B cell (primary cell): Measurements from ENCODE around the gene KLK6. TPM values are rescaled to one million over a fixed set of nuclear protein-coding genes. Genes with fewer than 3 reads are reported as not detected.

Experiments
- ATAC-seq: fragments of 200-7000 bp; cut with Tn5 transposase; one replicate; pipeline ENCODE4 v1.10.0; 2021; ENCODE audit warnings: low read depth, mild to moderate bottlenecking, moderate number of reproducible peaks, moderate library complexity
- CTCF ChIA-PET: fragments of 350-600 bp; sonication (Branson Sonifier 250); formaldehyde crosslinking; loops from one replicate; lab custom pipeline; 2021; ENCODE audit warnings: antibody characterized with exemption, inconsistent platforms; lab: Charles Lee
- POLR2A ChIA-PET: fragments of 350-600 bp; sonication (Branson Sonifier 250); formaldehyde crosslinking; loops from one replicate; lab custom pipeline; 2021; ENCODE audit warnings: antibody characterized with exemption; lab: Charles Lee
- DNase-seq: peaks from one replicate; pipeline ENCODE4 v3.0.0; 2013
- H2AFZ ChIP-seq: 2 replicates; pipeline ENCODE4 v1.6.1; 2012; ENCODE audit warnings: mild to moderate bottlenecking, low read depth, low read length; ENCODE audit not compliant: insufficient read depth, poor library complexity, severe bottlenecking
- H3K27ac ChIP-seq, 2 donors: 1 replicate in 1 of 2; 2 replicates in 1 of 2; pipeline ENCODE4 v1.5.1; 2012 to 2013; ENCODE audit warnings: low read length in 2 of 2, mild to moderate bottlenecking in 2 of 2, moderate library complexity in 1 of 2
- H3K27me3 ChIP-seq, 4 experiments: fragments of 200-600 bp in 1 of 4; sonication (generic) in 1 of 4; replicated peaks in 1 of 4; 1 replicate in 2 of 4; 2 replicates in 2 of 4; pipeline versions ENCODE4 v1.6.1 to v1.7.0; 2013 to 2016; ENCODE audit warnings: low read length in 3 of 4, mild to moderate bottlenecking in 2 of 4, mixed read lengths in 1 of 4, moderate library complexity in 1 of 4; ENCODE audit not compliant: insufficient read depth in 4 of 4, control insufficient read depth in 3 of 4; ENCODE audit errors: control extremely low read depth in 1 of 4
- H3K36me3 ChIP-seq, 2 experiments: replicated peaks in 1 of 2; 1 replicate in 1 of 2; 2 replicates in 1 of 2; pipeline versions ENCODE4 v1.6.1 to v1.7.1; 2013; ENCODE audit warnings: low read length in 1 of 2; ENCODE audit not compliant: insufficient read depth in 2 of 2, control insufficient read depth in 1 of 2; ENCODE audit errors: control extremely low read depth in 1 of 2, extremely low read depth in 1 of 2
- H3K4me1 ChIP-seq, 2 donors: fragments of 200-600 bp in 1 of 2; sonication (generic) in 1 of 2; 1 replicate in 1 of 2; 2 replicates in 1 of 2; pipeline versions ENCODE4 v1.5.1 to v1.6.1; 2013 to 2017; ENCODE audit warnings: low read length in 2 of 2; ENCODE audit not compliant: control insufficient read depth in 2 of 2, insufficient read depth in 2 of 2
- H3K4me2 ChIP-seq: replicated peaks from 2 replicates; pipeline ENCODE3; 2012; ENCODE audit warnings: mild to moderate bottlenecking, low read depth, low read length; ENCODE audit not compliant: poor library complexity, severe bottlenecking
- H3K4me3 ChIP-seq, 5 experiments: fragments of 200-600 bp in 1 of 5; sonication (generic) in 1 of 5; 1 replicate in 3 of 5; 2 replicates in 2 of 5; pipeline versions ENCODE4 v1.5.1 to v1.7.0; 2011 to 2016; ENCODE audit warnings: low read length in 4 of 5, mild to moderate bottlenecking in 4 of 5, low read depth in 2 of 5, control low read depth in 1 of 5, moderate library complexity in 1 of 5; ENCODE audit not compliant: insufficient read depth in 1 of 5; ENCODE audit errors: control extremely low read depth in 1 of 5, extremely low read depth in 1 of 5
- H3K79me2 ChIP-seq: fragments of 200-600 bp; sonication (generic); one replicate; pipeline ENCODE4 v1.6.0; 2016; ENCODE audit warnings: low read length; ENCODE audit not compliant: control insufficient read depth, insufficient read depth
- H3K9ac ChIP-seq: fragments of 200-600 bp; sonication (generic); 2 replicates; pipeline ENCODE4 v1.6.1; 2017; ENCODE audit warnings: mild to moderate bottlenecking, low read length, moderate library complexity
- H3K9me3 ChIP-seq, 3 donors: one replicate each; pipeline versions ENCODE4 v1.6.1 to v1.7.1; 2013; ENCODE audit warnings: low read length in 2 of 3; ENCODE audit not compliant: control insufficient read depth in 2 of 3, insufficient read depth in 1 of 3; ENCODE audit errors: control extremely low read depth in 1 of 3
- H4K20me1 ChIP-seq: 2 replicates; pipeline ENCODE4 v1.6.0; 2012; ENCODE audit warnings: mild to moderate bottlenecking, low read length; ENCODE audit not compliant: insufficient read depth, control insufficient read depth, poor library complexity, severe bottlenecking
- H3K27ac Mint-ChIP-seq: one replicate; pipeline ENCODE4 v1.8.0; 2021; ENCODE audit warnings: mixed read lengths
- H3K27me3 Mint-ChIP-seq: one replicate; pipeline ENCODE4 v1.8.0; 2021; ENCODE audit warnings: mixed read lengths
- H3K4me1 Mint-ChIP-seq: one replicate; pipeline ENCODE4 v1.8.0; 2021; ENCODE audit warnings: mixed read lengths
- H3K4me3 Mint-ChIP-seq: one replicate; pipeline ENCODE4 v1.8.0; 2021; ENCODE audit warnings: mixed read lengths
- H3K9me3 Mint-ChIP-seq: one replicate; pipeline ENCODE4 v1.8.0; 2022; ENCODE audit warnings: mixed read lengths; ENCODE audit not compliant: insufficient read depth
- EZH2 ChIP-seq: IDR thresholded peaks from 2 replicates; pipeline ENCODE4 v1.6.1; 2012; ENCODE audit warnings: borderline replicate concordance, low read depth, mild to moderate bottlenecking, moderate library complexity, low read length; ENCODE audit not compliant: insufficient read depth, poor library complexity, severe bottlenecking
- WGBS: methylation state at CpG from one replicate; pipeline ENCODE4 v1.1.5; 2013; ENCODE audit warnings: missing lambda C conversion rate; ENCODE audit not compliant: insufficient coverage; 5-methylcytosine and 5-hydroxymethylcytosine counted together
- intact Hi-C: fragments of 100-400 bp; cut with micrococcal nuclease; formaldehyde crosslinking; loops from one replicate; pipeline ENCODE4 v1.10.0; 2022
- polyA plus RNA-seq: library from polyadenylated mRNA; depleted of rRNA; stranded (reverse); fragments of >200 nt; gene quantifications from 2 replicates; pipeline ENCODE4 v1.2.3, GENCODE V29; 2012
- total RNA-seq, 2 donors: library from RNA; stranded (reverse); fragments of 120-200 nt in 1 of 2; gene quantifications; 1 replicate in 1 of 2; 2 replicates in 1 of 2; pipeline versions ENCODE4 v1.2.3 to v1.2.4, GENCODE V29; 2013 to 2022
- TF ChIP-seq, protein P1 (sequence below): fragments of 200-600 bp; IDR thresholded peaks from one replicate; pipeline ENCODE4 v1.8.0; 2022; ENCODE audit warnings: antibody characterized with exemption, mild to moderate bottlenecking

The KLK6 gene
- total and polyA plus RNA-seq, 2 donors (not counting 1 experiment from before 2014, with no cell fraction given) = not detected

DNA sequence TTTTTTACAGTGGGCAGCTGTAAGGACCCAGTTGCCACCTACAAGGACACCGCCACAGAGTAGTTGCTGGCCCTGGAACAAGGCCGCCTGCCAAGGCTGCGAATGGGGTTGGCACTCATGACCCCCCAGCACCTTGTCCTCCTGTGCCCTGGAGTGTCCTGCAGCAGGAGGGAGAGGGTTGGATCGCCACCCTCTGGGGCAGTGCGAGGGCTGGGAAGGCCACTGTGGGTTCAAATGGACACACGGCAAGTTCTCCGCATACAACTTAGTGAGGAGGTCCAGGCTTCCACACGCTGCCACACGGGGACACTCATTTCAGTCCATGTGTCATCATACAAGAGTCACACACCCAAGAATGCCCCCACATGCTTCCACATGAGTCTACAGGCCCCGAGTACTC is 31.0 kb upstream of the KLK6 start:
- Histone ChIP-seq H2AFZ (no peak overlapping the region), H4K20me1 (no peaks in the 10 kb centered on the region), H3K9me3 (peaks cover 0 to 29% (median 0%) of the 10 kb centered on the region in 3 donors), H3K4me2 (no peak overlapping the region), H3K4me3 (no peak overlapping the region), H3K27ac (no peak overlapping the region), H3K36me3 (no peaks in the 10 kb centered on the region), H3K27me3 (peaks cover 0 to 28% (median 2%) of the 10 kb centered on the region in 4 experiments), H3K79me2 (no peaks in the 10 kb centered on the region), H3K9ac (no peak overlapping the region), H3K4me1 (no peaks in the 10 kb centered on the region)
- no peaks in the 10 kb centered on the region for H3K9me3 Mint-ChIP-seq
- H3K4me3 Mint-ChIP-seq = no peak overlapping the region
- 94% methylated on average over 9 of the region's 10 CpGs for WGBS
- ChIA-PET POLR2A (no interaction called here), CTCF (no interaction called here)
- DNase-seq (no peak), ATAC-seq (no peak)
- H3K27ac Mint-ChIP-seq = no peak overlapping the region
- intact Hi-C loops = no loop called here
- H3K4me1 Mint-ChIP-seq = no peaks in the 10 kb centered on the region
- TF ChIP-seq, protein P1, sequence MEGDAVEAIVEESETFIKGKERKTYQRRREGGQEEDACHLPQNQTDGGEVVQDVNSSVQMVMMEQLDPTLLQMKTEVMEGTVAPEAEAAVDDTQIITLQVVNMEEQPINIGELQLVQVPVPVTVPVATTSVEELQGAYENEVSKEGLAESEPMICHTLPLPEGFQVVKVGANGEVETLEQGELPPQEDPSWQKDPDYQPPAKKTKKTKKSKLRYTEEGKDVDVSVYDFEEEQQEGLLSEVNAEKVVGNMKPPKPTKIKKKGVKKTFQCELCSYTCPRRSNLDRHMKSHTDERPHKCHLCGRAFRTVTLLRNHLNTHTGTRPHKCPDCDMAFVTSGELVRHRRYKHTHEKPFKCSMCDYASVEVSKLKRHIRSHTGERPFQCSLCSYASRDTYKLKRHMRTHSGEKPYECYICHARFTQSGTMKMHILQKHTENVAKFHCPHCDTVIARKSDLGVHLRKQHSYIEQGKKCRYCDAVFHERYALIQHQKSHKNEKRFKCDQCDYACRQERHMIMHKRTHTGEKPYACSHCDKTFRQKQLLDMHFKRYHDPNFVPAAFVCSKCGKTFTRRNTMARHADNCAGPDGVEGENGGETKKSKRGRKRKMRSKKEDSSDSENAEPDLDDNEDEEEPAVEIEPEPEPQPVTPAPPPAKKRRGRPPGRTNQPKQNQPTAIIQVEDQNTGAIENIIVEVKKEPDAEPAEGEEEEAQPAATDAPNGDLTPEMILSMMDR = no peak
- TF ChIP-seq EZH2 = no peak
- H3K27me3 Mint-ChIP-seq = peaks cover 33% of the 10 kb centered on the region

DNA sequence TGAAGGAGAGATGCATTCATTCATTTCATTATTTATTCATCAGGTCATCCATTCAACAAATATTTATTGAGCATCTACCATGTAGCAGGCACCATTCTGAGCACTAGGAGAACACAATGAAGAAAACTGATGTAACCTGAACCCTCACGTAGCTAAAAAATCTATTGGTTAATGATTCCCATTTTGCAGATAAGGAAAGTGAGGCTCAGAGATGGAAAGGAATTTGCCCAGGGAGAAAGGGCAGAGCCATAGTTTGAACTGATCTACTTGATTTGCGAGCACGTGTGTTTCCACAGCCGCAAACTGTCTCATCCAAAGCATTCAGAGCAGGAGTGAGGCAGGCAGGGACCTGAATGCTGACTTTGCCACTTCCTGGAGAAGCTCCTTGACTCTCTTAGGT is 29.3 kb upstream of the KLK6 start:
- H3K9me3 Mint-ChIP-seq = no peaks in the 10 kb centered on the region
- Histone ChIP-seq H3K4me1 (no peaks in the 10 kb centered on the region), H3K9ac (no peak overlapping the region), H4K20me1 (no peaks in the 10 kb centered on the region), H3K4me3 (no peak overlapping the region), H2AFZ (no peak overlapping the region), H3K27ac (no peak overlapping the region), H3K36me3 (no peaks in the 10 kb centered on the region), H3K4me2 (no peak overlapping the region), H3K79me2 (no peaks in the 10 kb centered on the region), H3K9me3 (peaks cover 0 to 30% (median 3%) of the 10 kb centered on the region in 3 donors), H3K27me3 (peaks cover 0 to 28% (median 2%) of the 10 kb centered on the region in 4 experiments)
- H3K27ac Mint-ChIP-seq = no peak overlapping the region
- ChIA-PET POLR2A (no interaction called here), CTCF (no interaction called here)
- H3K4me1 Mint-ChIP-seq = no peaks in the 10 kb centered on the region
- ATAC-seq (no peak), DNase-seq (no peak)
- intact Hi-C loops = no loop called here
- TF ChIP-seq EZH2 = no peak
- TF ChIP-seq, protein P1 = no peak
- no peak overlapping the region for H3K4me3 Mint-ChIP-seq
- peaks cover 28% of the 10 kb centered on the region for H3K27me3 Mint-ChIP-seq
- WGBS = 96% methylated on average over 4 of the region's 4 CpGs
